ENCODE data around the gene AKAP1. TPM values are rescaled to one million over a fixed set of nuclear protein-coding genes. Genes with fewer than 3 reads are reported as not detected.
A peak's percentile ranks its signal among the peaks of the same experiment; 100 is the strongest.

Gene AKAP1
- total RNA-seq, 5 donors from 2014 or later (not counting 1 experiment from before 2014, with no cell fraction given) = 28.9 to 42.5 (median 35.6) TPM

DNA sequence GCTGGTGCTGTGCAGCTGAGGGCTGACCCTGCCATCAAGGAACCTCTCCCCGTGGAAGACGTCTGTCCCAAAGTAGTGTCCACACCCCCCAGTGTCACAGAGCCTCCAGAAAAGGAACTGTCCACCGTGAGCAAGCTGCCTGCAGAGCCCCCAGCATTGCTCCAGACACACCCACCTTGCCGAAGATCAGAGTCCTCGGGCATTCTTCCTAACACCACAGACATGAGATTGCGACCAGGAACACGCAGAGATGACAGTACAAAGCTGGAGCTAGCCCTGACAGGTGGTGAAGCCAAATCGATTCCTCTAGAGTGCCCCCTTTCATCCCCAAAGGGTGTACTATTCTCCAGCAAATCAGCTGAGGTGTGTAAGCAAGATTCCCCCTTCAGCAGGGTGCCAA lies 20.5 kb downstream of the AKAP1 start:
- Histone ChIP-seq H3K36me3 (ENCODE audit: control insufficient read depth in 2 of 2, extremely low read depth in 1 of 2, insufficient read depth in 1 of 2, low read length in 1 of 2) (peaks cover 5 to 9% of the 10 kb centered on the region in 2 donors), H3K27me3 (replicated peaks in 1 of 2; ENCODE audit: control insufficient read depth in 2 of 2, extremely low read depth in 1 of 2, insufficient read depth in 2 of 2, low read length in 1 of 2) (no peaks in the 10 kb centered on the region), H3K27ac (ENCODE audit: low read length) (no peak overlapping the region), H3K4me3 (ENCODE audit: control insufficient read depth in 1 of 2, extremely low read depth in 1 of 2, low read length in 1 of 2) (no peak overlapping the region), H3K9me3 (no peaks in the 10 kb centered on the region), H3K4me1 (ENCODE audit: control insufficient read depth in 1 of 2, extremely low read depth in 1 of 2, insufficient read depth in 2 of 2, low read length in 2 of 2) (no peaks in the 10 kb centered on the region)
- H3K4me3 Mint-ChIP-seq = no peak overlapping the region
- ATAC-seq (replicated peaks in 1 of 4) (no peak), DNase-seq (no peak)
- peaks cover 9 to 21% (median 14%) of the 10 kb centered on the region in 3 donors for H3K4me1 Mint-ChIP-seq
- no peaks in the 10 kb centered on the region for H3K9me3 Mint-ChIP-seq
- ChIA-PET CTCF (interaction anchor here in 1 of 2 donors (0.6 kb wide), 1 partner anchor 1080 kb away, joined by 3 read pairs; no protein-coding TSS in a partner anchor), POLR2A (no interaction called here)
- H3K27ac Mint-ChIP-seq = no peak overlapping the region
- no peaks in the 10 kb centered on the region for H3K27me3 Mint-ChIP-seq
- 94% methylated on average over 8 of the region's 8 CpGs for WGBS (ENCODE audit: insufficient coverage)
- peaks cover 6% of the 10 kb centered on the region for H3K36me3 Mint-ChIP-seq

DNA sequence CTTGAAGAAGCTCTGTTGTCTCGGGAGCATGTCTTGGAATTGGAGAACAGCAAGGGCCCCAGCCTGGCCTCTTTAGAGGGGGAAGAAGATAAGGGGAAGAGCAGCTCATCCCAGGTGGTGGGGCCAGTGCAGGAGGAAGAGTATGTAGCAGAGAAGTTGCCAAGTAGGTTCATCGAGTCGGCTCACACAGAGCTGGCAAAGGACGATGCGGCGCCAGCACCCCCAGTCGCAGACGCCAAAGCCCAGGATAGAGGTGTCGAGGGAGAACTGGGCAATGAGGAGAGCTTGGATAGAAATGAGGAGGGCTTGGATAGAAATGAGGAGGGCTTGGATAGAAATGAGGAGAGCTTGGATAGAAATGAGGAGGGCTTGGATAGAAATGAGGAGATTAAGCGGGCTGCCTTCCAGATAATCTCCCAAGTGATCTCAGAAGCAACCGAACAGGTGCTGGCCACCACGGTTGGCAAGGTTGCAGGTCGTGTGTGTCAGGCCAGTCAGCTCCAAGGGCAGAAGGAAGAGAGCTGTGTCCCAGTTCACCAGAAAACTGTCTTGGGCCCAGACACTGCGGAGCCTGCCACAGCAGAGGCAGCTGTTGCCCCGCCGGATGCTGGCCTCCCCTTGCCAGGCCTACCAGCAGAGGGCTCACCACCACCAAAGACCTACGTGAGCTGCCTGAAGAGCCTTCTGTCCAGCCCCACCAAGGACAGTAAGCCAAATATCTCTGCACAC lies 21.2 kb downstream of the AKAP1 start:
- Histone ChIP-seq H3K4me1 (ENCODE audit: control insufficient read depth in 1 of 2, extremely low read depth in 1 of 2, insufficient read depth in 2 of 2, low read length in 2 of 2) (no peaks in the 10 kb centered on the region), H3K4me3 (ENCODE audit: control insufficient read depth in 1 of 2, extremely low read depth in 1 of 2, low read length in 1 of 2) (no peak overlapping the region), H3K27ac (ENCODE audit: low read length) (no peak overlapping the region), H3K27me3 (replicated peaks in 1 of 2; ENCODE audit: control insufficient read depth in 2 of 2, extremely low read depth in 1 of 2, insufficient read depth in 2 of 2, low read length in 1 of 2) (no peaks in the 10 kb centered on the region), H3K9me3 (no peaks in the 10 kb centered on the region), H3K36me3 (ENCODE audit: control insufficient read depth in 2 of 2, extremely low read depth in 1 of 2, insufficient read depth in 1 of 2, low read length in 1 of 2) (peaks cover 5 to 9% of the 10 kb centered on the region in 2 donors)
- Mint-ChIP-seq H3K4me3 (no peak overlapping the region), H3K4me1 (peaks cover 9 to 20% (median 14%) of the 10 kb centered on the region in 3 donors), H3K27me3 (no peaks in the 10 kb centered on the region), H3K9me3 (no peaks in the 10 kb centered on the region), H3K27ac (no peak overlapping the region), H3K36me3 (peaks cover 11% of the 10 kb centered on the region)
- DNase-seq (no peak), ATAC-seq (replicated peaks in 1 of 4) (no peak)
- 97% methylated on average over 11 of the region's 17 CpGs for WGBS (ENCODE audit: insufficient coverage)
- ChIA-PET POLR2A (interaction anchor here in 1 of 2 donors (0.6 kb wide), 1 partner anchor 35 kb away, joined by 6 read pairs; no protein-coding TSS in a partner anchor), CTCF (interaction anchor here in 1 of 2 donors (0.6 kb wide), 1 partner anchor 1079 kb away, joined by 3 read pairs; no protein-coding TSS in a partner anchor)

DNA sequence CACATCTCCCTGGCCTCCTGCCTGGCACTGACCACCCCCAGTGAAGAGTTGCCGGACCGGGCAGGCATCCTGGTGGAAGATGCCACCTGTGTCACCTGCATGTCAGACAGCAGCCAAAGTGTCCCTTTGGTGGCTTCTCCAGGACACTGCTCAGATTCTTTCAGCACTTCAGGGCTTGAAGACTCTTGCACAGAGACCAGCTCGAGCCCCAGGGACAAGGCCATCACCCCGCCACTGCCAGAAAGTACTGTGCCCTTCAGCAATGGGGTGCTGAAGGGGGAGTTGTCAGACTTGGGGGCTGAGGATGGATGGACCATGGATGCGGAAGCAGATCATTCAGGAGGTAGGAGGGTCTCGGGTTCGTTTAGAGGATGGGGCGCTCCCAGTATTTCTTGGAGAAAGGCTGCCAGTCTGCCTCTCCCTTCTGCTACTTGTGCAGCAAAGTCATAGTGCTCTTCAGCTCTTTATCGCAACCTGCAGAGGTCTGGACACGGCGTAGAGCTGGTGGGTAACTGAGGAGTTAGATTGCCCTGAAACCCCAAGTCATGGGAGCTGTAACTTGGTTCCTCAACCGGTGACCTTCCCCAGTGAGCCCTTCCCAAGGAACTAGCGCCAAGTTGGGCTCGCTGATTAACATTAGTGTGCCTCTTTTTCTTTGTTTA lies 21.9 kb downstream of the AKAP1 start:
- DNase-seq = no peak
- Mint-ChIP-seq H3K36me3 (peaks cover 16% of the 10 kb centered on the region), H3K4me1 (peaks cover 2 to 13% (median 8%) of the 10 kb centered on the region in 3 donors), H3K4me3 (no peak overlapping the region), H3K9me3 (no peaks in the 10 kb centered on the region), H3K27ac (no peak overlapping the region), H3K27me3 (no peaks in the 10 kb centered on the region)
- no peaks in the 10 kb centered on the region for H3K9me3 ChIP-seq
- no peak overlapping the region for H3K4me3 ChIP-seq (ENCODE audit: control insufficient read depth in 1 of 2, extremely low read depth in 1 of 2, low read length in 1 of 2)
- H3K27me3 ChIP-seq (replicated peaks in 1 of 2; ENCODE audit: control insufficient read depth in 2 of 2, extremely low read depth in 1 of 2, insufficient read depth in 2 of 2, low read length in 1 of 2) = no peaks in the 10 kb centered on the region
- ChIA-PET POLR2A (interaction anchor here in 1 of 2 donors (0.6 kb wide), 1 partner anchor 36 kb away, joined by 6 read pairs; no protein-coding TSS in a partner anchor), CTCF (no interaction called here)
- peaks cover 5 to 11% of the 10 kb centered on the region in 2 donors for H3K36me3 ChIP-seq (ENCODE audit: control insufficient read depth in 2 of 2, extremely low read depth in 1 of 2, insufficient read depth in 1 of 2, low read length in 1 of 2)
- H3K4me1 ChIP-seq (ENCODE audit: control insufficient read depth in 1 of 2, extremely low read depth in 1 of 2, insufficient read depth in 2 of 2, low read length in 2 of 2) = no peaks in the 10 kb centered on the region
- H3K27ac ChIP-seq (ENCODE audit: low read length) = no peak overlapping the region
- ATAC-seq (replicated peaks in 1 of 4) = no peak
- WGBS (ENCODE audit: insufficient coverage) = 94% methylated on average over 8 of the region's 14 CpGs

- no peak for DNase-seq
- H3K4me3 ChIP-seq (ENCODE audit: control insufficient read depth in 1 of 2, extremely low read depth in 1 of 2, low read length in 1 of 2) = no peak overlapping the region
- Mint-ChIP-seq H3K4me1 (peaks cover 0 to 8% (median 1%) of the 10 kb centered on the region in 3 donors), H3K36me3 (peaks cover 22% of the 10 kb centered on the region), H3K9me3 (no peaks in the 10 kb centered on the region), H3K27me3 (no peaks in the 10 kb centered on the region), H3K27ac (no peak overlapping the region), H3K4me3 (no peak overlapping the region)
- ATAC-seq (replicated peaks in 1 of 4) = no peak
- H3K27ac ChIP-seq (ENCODE audit: low read length) = no peak overlapping the region
- H3K4me1 ChIP-seq (ENCODE audit: control insufficient read depth in 1 of 2, extremely low read depth in 1 of 2, insufficient read depth in 2 of 2, low read length in 2 of 2) = no peaks in the 10 kb centered on the region
- ChIA-PET CTCF (no interaction called here), POLR2A (no interaction called here)
- no peaks in the 10 kb centered on the region for H3K27me3 ChIP-seq (replicated peaks in 1 of 2; ENCODE audit: control insufficient read depth in 2 of 2, extremely low read depth in 1 of 2, insufficient read depth in 2 of 2, low read length in 1 of 2)
- peaks cover 5 to 18% of the 10 kb centered on the region in 2 donors for H3K36me3 ChIP-seq (ENCODE audit: control insufficient read depth in 2 of 2, extremely low read depth in 1 of 2, insufficient read depth in 1 of 2, low read length in 1 of 2)
- whole genome bisulfite sequencing (ENCODE audit: insufficient coverage) = 88% methylated on average over 8 of the region's 12 CpGs
- no peaks in the 10 kb centered on the region for H3K9me3 ChIP-seq
Measured at GRCh38 chr17:57107498-57108101, 22.6 kb downstream of the AKAP1 start.

DNA sequence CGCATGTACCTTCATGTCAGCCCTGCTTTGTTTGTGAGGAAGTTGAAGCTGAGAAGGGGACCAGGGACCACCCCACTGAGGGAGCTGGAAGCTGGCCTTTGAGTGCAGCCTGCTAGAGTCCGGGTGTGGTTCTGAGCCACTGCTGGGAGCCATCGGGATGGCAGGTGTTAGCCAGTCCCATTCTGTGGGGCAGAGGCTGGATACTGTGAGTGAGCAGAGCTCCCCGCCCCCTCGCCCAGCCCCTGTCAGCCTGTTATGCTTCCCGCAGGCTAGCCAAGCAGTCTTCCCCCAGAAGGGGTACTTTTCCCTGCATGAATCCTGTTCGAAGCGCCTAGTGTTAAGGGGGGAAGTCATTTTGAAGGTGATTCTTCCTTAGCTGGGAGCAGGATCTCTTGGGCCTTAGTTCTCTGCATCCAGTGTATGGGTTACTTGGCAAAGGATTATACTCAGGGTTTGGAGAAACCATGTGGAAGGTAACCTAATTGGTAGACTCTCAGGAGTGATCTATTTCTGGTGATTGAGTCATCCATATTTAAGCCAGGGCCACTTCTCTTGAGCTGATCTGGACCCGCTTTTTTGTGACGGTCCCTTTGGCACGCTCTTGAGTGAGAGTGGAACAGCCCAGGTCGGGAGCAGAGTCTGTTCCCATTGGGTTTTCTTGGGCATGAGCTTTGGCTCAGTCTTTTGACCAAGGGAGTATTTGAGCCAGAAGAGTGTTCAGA lies 23.8 kb downstream of the AKAP1 start:
- Mint-ChIP-seq H3K27me3 (no peaks in the 10 kb centered on the region), H3K4me3 (no peak overlapping the region), H3K4me1 (peaks cover 0 to 2% (median 0%) of the 10 kb centered on the region in 3 donors), H3K9me3 (no peaks in the 10 kb centered on the region), H3K36me3 (peaks cover 26% of the 10 kb centered on the region), H3K27ac (peak overlapping the region in 1 of 2 donors; percentile 22)
- Histone ChIP-seq H3K4me1 (ENCODE audit: control insufficient read depth in 1 of 2, extremely low read depth in 1 of 2, insufficient read depth in 2 of 2, low read length in 2 of 2) (no peaks in the 10 kb centered on the region), H3K27me3 (replicated peaks in 1 of 2; ENCODE audit: control insufficient read depth in 2 of 2, extremely low read depth in 1 of 2, insufficient read depth in 2 of 2, low read length in 1 of 2) (no peaks in the 10 kb centered on the region), H3K9me3 (no peaks in the 10 kb centered on the region), H3K36me3 (ENCODE audit: control insufficient read depth in 2 of 2, extremely low read depth in 1 of 2, insufficient read depth in 1 of 2, low read length in 1 of 2) (peaks cover 9 to 19% of the 10 kb centered on the region in 2 donors), H3K27ac (ENCODE audit: low read length) (no peak overlapping the region), H3K4me3 (ENCODE audit: control insufficient read depth in 1 of 2, extremely low read depth in 1 of 2, low read length in 1 of 2) (no peak overlapping the region)
- no peak for DNase-seq
- 94% methylated on average over 11 of the region's 12 CpGs for WGBS (ENCODE audit: insufficient coverage)
- POLR2A ChIA-PET = no interaction called here
- no peak for ATAC-seq (replicated peaks in 1 of 4)
- CTCF ChIA-PET = no interaction called here
